Fibroblast of skin of right biceps (primary cell): ENCODE results near the gene SLX9.

Experiments used
- DNase-seq: peaks from one replicate; pipeline ENCODE4 v3.0.0-alpha.2; 2013

Gene SLX9

GRCh38 chr21:44980562-44981489, 41.0 kb downstream of the SLX9 start:
- no peak for DNase-seq

GRCh38 chr21:44982558-44983250, 42.9 kb downstream of the SLX9 start:
- DNase-seq: peak; percentile 73

GRCh38 chr21:44983421-44984206, 43.8 kb downstream of the SLX9 start:
- no peak for DNase-seq

GRCh38 chr21:44984428-44984791, 44.6 kb downstream of the SLX9 start:
- DNase-seq: no peak

- no peak for DNase-seq
These were observed 45.1 kb downstream of the SLX9 start for GRCh38 chr21:44984792-44985440.

GRCh38 chr21:44985441-44986401, 45.9 kb downstream of the SLX9 start:
- DNase-seq: no peak

- no peak for DNase-seq
These were observed 46.9 kb downstream of the SLX9 start for GRCh38 chr21:44986471-44987291.

- no peak for DNase-seq
These were observed 47.6 kb downstream of the SLX9 start for GRCh38 chr21:44987301-44987885.

- no peak for DNase-seq
These were observed 48.2 kb downstream of the SLX9 start for GRCh38 chr21:44987886-44988606.

- DNase-seq: no peak
These were observed 49.0 kb downstream of the SLX9 start for GRCh38 chr21:44988607-44989536.

GRCh38 chr21:44989537-44989886, 49.7 kb downstream of the SLX9 start:
- no peak for DNase-seq

GRCh38 chr21:44989943-44990780, 50.3 kb downstream of the SLX9 start:
- DNase-seq: no peak

GRCh38 chr21:44990921-44991320, 51.1 kb downstream of the SLX9 start:
- DNase-seq: no peak

- no peak for DNase-seq
These were observed 52.0 kb downstream of the SLX9 start for GRCh38 chr21:44991538-44992483.

GRCh38 chr21:44992608-44993031, 52.8 kb downstream of the SLX9 start:
- DNase-seq: no peak

GRCh38 chr21:44993321-44994046, 53.7 kb downstream of the SLX9 start:
- DNase-seq: no peak
